Forelimb muscle (tissue), 1 donor: ENCODE results near the gene PSG4. TPM values are rescaled to one million over a fixed set of nuclear protein-coding genes. Genes with fewer than 3 reads are reported as not detected.
"Not testable (repeated sequence)": the region's sequence is repeated elsewhere in the genome, so short reads cannot be mapped to it uniquely, and the experiment has no call there.

Experiments used
- DNase-seq: peaks from one replicate; pipeline ENCODE4 v3.0.0-alpha.2; 2013; ENCODE audit warnings: low read depth
- polyA plus RNA-seq: library from polyadenylated mRNA; unstranded; fragments of 120-200 nt; gene quantifications from one replicate; pipeline ENCODE4 v1.2.1, GENCODE V29; 2013; ENCODE audit not compliant: insufficient read length

Gene PSG4
- polyA plus RNA-seq, 1 donor: not detected

DNA sequence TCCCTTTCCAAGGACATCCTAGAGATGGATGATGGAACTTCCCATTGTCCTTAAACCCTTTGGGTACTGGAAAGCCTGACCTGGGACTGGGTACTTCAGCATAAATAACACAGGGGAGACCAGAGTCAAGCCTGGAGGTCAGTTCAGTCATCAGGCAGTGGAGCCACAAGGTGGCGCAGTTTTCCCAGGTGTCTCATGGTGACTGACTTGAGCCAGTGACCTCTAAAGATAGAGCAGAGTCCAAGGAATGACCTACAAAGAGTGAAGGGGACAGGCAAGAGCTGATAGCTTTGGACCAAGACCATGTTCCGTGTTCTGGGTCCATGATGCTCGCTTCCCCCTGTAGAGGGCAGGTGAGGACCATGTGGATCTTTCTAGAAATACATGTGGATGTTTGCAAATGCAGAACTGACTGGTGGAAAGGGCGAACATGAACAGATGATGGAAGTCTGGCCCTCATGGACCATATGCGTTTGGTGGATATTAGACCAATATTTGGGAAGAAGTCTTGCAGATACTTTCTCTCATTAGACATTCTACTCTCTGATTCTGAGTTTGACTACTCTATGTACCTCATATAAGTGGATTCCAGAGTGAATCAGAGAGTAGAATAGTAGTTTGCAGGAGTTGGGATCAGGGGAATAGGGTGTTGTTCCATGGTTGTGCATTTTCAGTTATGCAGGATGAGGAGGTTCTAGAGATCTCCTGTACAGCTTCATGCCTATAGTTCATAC lies 6.6 kb downstream of the PSG4 start:
- not testable (repeated sequence) for DNase-seq

DNA sequence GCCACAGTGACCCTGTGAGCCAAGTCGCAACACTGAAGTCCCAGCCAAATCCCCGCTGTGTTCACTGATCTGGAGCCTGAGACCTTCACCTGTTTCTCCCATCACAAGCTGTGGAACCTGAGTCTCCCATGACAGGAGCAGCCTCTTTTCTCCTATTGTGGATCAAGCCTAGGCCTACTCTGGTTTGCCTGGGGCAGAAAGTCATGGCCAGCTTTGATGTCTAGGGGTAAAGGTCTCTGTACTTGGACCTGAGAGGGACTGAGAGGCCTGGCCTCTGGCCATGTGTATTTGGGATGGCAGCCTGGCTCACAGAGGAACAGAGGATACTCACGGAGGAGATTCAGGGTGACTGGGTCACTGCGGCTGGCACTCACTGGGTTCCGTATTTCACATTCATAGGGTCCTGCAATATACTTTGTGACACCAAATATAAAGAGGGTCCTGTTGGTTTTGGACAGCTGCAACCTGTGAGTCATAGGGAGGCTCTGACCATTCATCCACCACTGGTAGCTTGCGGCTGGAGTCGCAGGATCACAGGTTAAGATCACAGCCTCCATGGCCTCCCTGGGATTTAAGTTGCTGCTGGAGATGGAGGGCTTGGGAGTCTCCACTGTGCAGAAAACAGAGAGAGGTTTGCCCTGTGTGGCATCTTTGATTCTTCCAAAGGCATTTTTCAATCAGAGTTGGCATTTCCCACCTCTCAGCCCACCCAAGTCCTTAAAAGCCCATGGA lies 7.6 kb downstream of the PSG4 start:
- DNase-seq: not testable (repeated sequence)

DNA sequence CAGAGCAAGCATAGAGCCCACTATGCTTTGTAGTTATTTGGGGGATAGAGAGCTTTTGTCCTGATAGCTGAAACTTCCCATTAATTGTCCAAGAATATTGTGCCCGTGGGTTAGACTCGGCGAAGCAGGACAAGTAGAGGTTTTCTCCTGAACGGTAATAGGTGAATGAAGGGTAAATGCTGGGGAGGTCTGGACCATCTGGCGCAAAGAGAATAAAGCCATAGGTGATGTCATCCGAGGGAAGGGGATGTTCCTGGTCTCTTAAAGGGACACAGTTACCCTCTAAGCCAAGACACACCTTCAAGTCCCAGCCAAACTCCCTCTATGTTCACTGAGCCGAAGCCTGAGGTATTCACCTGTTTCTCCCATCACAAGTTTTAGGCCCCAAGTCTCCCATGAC lies 11.0 kb downstream of the PSG4 start:
- DNase-seq: not testable (repeated sequence)

DNA sequence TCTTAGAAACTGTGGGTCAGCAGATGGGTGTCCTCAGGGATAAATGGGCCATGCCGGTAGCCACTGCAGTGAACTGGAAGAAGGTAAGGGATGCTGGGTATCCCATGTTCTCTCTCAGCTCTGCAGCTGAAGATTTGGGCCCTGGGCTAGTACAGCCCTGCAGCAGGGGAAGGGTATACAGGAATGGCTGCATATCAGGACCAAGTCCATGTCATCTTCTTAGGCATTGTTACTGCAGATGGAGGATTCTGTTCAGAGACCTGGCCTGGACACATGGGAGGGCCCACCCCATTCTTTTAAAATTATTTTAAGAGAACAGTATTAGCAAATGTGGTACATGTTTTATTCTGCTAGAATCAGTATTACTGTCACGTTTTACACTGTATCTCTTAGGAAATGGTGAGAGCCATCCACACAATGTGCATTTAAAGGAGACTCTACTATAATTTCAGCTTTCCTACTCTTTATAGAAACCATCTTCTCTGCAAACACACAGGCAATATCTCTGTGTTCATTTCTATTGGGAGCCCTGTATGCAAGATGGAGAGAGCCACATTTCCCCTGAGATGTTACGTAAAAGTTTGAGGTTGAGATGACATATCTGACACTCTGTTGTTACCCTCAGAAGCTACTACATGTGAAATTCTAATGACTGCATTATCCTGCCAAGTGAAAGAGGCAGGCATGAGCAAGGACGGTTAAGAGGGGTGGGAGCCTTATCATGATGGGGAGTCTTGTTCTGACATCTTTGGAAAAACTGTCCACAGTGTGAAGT lies 12.9 kb downstream of the PSG4 start:
- DNase-seq: not testable (repeated sequence)

DNA sequence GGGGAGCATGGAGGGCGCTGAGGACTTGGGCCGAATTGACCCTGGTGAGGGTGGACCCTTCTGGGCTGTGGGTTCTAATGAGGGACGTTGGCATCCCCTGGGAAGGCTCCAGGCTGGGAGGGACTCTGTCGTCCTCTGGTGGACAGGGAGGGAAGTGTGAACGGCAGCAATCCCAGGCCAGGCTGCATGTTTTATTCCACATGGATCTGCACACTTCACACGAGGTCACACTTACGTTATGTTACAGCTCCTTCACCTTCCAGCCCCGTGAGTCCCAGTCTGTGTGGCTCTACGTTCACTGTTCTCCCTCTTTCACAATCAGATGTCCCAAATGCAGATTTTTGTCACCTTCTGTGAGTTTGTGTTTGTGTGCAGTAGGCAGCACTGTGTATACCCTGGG lies 17.3 kb downstream of the PSG4 start:
- DNase-seq: not testable (repeated sequence)

DNA sequence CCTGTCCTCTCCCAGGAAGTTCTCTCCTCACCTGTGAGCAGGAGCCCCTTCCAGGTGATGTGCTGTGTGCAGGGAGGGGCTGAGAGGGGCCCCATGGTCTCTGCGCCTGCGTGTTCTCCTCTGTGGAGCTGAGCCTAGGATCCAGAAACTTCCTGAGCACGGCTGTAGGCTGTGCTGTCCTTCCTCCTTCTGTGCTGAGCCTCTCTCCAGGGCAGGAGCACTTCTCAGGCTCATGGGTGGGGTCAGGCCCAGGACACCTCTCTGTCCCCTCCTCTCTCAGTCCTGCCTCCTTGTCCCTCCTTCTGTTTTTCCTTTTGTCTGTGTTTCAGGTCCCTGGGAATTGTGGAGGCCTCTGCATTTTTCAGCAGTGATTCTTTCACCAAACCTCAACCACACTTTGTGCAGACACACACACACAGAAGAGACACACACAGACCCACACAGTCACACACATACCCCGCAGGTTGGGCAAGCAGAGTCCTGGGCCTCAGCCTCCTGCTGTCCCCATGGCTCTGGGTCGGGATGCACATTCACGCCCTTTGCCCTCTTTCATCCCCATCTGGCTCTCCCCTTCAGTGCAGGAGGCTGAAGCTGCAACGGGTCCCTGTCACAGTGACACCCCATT lies 19.0 kb downstream of the PSG4 start, which contains the start of gene PSG5:
Gene PSG5, minus strand, starts transcription at position 226 of the 625 bp plus-strand sequence. Its CDS starts 131 bp downstream, at position 95.
- not testable (repeated sequence) for DNase-seq

DNA sequence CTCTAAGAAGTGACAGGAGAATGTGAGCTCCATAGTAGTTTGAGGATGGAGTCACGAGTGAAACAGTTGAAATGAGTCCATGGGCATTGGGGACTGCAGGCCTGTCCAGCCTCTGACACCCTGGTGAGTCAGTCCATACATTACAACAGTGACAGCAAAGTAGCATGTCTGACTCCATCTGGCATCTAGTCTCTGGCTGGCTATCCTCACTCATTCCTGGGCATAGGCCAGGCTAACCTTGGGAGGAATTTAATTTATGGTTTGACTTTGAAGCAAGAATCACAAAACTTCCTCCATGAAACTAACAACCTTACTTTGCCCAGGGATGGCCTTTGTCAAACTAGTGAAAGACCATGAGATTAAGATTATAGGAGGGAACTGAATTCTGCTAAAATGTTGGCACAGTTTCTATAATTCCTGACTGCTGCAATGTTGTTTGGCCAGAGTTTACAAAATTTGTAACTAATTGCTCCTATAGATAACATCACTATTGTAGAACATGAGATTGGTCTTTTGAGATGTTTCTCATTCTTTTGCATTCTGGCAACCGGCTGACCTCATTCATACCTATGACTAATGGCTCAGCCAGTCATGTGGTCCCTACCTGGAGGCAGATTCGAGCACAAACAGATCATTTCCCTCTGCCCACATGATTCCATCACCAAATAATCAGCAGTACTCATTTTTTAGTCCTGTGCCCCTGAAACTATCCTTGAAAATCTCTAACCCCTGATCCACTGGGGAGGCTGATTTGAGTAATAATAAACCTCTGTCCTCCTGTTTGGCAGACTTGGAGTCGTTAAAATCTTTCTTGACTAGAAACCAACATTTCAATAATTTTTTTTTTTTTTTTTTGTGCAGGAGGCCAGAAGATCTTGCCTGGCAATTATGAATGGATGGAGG lies 23.3 kb downstream of the PSG4 start:
- not testable (repeated sequence) for DNase-seq

DNA sequence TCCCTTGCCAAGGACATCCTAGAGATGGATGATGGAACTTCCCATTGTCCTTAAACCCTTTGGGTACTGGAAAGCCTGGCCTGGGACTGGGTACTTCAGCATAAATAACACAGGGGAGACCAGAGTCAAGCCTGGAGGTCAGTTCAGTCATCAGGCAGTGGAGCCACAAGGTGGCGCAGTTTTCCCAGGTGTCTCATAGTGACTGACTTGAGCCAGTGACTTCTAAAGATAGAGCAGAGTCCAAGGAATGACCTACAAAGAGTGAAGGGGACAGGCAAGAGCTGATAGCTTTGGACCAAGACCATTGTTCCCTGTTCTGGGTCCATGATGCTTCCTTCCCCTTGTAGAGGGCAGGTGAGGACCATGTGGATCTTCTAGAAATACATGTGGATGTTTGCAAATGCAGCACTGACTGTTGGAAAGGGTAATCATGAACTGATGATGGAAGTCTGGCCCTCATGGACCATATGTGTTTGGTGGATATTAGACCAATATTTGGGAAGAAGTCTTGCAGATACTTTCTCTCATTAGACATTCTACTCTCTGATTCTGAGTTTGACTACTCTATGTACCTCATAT lies 25.8 kb downstream of the PSG4 start:
- not testable (repeated sequence) for DNase-seq

DNA sequence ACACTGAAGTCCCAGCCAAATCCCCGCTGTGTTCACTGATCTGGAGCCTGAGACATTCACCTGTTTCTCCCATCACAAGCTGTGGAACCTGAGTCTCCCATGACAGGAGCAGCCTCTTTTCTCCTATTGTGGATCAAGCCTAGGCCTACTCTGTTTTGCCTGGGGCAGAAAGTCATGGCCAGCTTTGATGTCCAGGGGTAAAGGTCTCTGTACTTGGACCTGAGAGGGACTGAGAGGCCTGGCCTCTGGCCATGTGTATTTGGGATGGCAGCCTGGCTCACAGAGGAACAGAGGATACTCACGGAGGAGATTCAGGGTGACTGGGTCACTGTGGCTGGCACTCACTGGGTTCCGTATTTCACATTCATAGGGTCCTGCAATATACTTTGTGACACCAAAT lies 26.9 kb downstream of the PSG4 start:
- DNase-seq: not testable (repeated sequence)

DNA sequence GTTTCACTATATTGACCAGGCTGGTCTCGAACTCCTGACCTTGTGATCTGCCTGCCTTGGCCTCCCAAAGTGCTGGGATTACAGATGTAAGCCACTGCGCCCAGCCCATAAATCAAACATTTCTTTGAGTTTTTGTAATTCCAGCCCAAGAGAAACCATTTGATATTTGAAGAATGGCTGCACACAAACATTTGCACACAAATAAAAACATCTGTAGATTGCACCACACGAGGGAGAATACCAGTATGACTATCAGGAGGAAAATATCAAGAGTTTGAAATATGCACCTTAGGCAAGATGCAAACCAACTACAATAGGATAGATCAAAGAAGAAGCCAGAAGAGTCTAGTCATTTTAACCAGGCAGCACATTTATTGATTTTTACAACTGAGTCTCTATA lies 39.5 kb downstream of the PSG4 start:
- not testable (repeated sequence) for DNase-seq

DNA sequence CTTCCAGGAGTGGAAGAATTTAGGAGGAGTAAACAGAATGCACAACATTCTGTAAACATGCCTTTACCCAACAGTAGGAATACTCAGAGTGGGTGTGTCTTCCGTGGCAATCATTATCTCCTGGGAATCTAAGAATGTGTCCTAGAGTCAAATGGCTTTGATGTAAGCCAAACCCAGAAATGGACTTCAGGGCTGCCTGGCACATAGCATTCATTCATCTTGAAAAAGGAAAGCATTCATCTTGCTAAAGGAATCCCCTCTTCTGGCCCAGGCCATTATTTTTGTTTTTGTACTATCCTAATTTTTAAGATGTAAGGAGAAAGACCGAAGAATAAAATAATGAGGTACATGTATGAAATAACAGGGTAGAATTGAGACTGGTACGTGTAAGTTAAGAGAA lies 42.3 kb downstream of the PSG4 start:
- not testable (repeated sequence) for DNase-seq

DNA sequence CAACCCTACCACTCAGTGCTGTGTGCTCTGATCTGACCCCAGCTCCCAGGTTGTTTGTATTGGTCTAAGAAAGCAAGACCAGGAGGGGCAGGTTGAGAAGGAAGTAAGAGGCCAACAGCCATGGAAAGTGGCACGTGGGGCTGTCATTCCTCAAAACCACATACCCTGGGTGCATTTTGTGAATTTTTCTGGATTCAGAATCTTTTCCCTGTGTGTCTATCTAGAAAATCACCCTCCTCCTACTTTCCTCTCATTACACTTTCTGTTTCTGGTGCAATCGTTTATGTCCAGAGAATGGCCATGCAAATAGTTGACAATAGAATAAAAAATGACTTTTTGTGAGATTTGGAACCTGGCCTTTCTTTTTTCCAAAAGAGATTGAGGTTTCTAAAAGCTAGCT lies 43.2 kb downstream of the PSG4 start:
- DNase-seq: not testable (repeated sequence)

DNA sequence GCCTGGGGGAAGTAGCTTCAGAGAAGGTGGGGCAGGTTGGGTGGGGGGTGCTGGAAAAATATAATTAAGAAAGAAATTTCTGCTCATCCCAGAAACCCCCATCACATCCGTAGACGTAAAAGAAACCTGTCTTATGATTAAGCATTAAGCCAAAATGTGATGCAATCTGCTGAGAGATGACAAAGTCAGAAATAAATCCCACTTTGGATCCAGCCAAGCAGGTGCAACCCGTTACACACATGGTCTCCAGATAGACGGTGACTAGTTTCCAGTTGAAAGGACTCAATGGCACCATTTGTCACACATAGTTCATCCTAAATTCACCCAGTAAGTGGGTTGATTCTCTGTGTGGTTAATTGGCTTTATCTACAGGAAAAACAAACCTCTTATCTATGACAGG lies 53.2 kb downstream of the PSG4 start:
- DNase-seq: no peak

DNA sequence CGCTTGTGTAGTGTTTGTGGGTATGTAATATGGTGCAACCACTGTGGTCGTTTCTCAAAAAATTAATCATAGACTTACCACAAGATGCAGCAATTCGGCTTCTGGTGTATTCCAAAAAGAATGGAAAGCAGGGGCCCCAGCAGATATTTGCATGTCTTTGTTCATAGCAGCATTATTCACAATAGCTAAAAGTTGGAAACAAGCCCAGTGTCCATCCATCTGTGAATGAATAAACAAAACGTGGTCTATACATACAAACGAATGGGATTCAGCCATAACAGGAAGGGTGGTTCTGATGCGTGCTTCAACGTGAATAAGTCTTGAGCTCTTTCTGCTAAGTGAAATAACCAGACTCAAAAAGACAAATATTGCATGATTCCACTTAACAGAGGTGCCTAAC lies 55.6 kb downstream of the PSG4 start:
- DNase-seq: not testable (repeated sequence)

DNA sequence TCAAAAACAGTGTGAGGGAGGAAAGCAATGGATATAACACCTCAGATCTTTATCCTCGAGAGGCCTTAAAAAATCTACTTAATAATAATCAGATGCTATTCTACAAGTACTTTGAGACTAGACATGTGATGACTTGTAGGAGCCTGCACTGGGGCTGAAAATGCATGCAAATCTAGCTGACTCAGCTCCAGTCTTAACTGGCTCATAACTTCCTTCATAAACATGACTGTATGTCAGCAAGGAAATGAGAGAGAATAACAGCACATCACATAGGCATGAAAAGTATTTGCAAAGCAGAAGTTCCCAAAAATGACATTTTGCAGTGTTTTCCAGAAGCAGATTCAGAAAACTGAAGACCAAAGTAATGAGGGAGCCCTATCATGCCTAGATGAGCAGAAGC lies 57.2 kb downstream of the PSG4 start:
- no peak for DNase-seq

Other genes starting within 250 kb of the PSG4 start
- 0.83 TPM for gene PSG11, start 179.2 kb downstream of the PSG4 start, polyA plus RNA-seq
- gene PSG2, start 122.9 kb downstream of the PSG4 start, polyA plus RNA-seq: 0.56 TPM
- 0.42 TPM for gene PSG5, start 19.1 kb downstream of the PSG4 start, polyA plus RNA-seq
- gene PSG9, start 63.9 kb upstream of the PSG4 start, polyA plus RNA-seq: 0.09 TPM
- 0.38 TPM for gene CD177, start 148.0 kb upstream of the PSG4 start, polyA plus RNA-seq
- gene TEX101, start 209.3 kb upstream of the PSG4 start, polyA plus RNA-seq: not detected